Activated T-helper 17 cell treated with anti-CD3 and anti-CD28 coated beads, Interleukin-2, amount 50 U/mL, for 72 hours (primary cell): ENCODE data around the gene P2RY4. TPM values are rescaled to one million over a fixed set of nuclear protein-coding genes. Genes with fewer than 3 reads are reported as not detected.
"Not testable (repeated sequence)": the region's sequence is repeated elsewhere in the genome, so short reads cannot be mapped to it uniquely, and the experiment has no call there.

Source experiments
- ATAC-seq: fragments of 150-1000 bp; cut with Tn5 transposase; replicated peaks from 2 replicates; pipeline ENCODE4 v1.10.0; 2021; ENCODE audit warnings: mild to moderate bottlenecking, moderate library complexity
- H3K27ac Mint-ChIP-seq: one replicate; pipeline ENCODE4 v1.8.0; 2022; ENCODE audit warnings: mixed read lengths
- H3K27me3 Mint-ChIP-seq: one replicate; pipeline ENCODE4 v1.8.0; 2022; ENCODE audit warnings: mixed read lengths
- H3K36me3 Mint-ChIP-seq: one replicate; pipeline ENCODE4 v1.8.0; 2022; ENCODE audit warnings: low read depth, mild to moderate bottlenecking, mixed read lengths
- H3K4me1 Mint-ChIP-seq: one replicate; pipeline ENCODE4 v1.8.0; 2022; ENCODE audit warnings: mixed read lengths
- H3K4me3 Mint-ChIP-seq: one replicate; pipeline ENCODE4 v1.8.0; 2022; ENCODE audit warnings: mild to moderate bottlenecking, mixed read lengths
- H3K9me3 Mint-ChIP-seq: one replicate; pipeline ENCODE4 v1.8.0; 2022; ENCODE audit warnings: mixed read lengths
- total RNA-seq, 2 donors: library from RNA; stranded (reverse); gene quantifications; one replicate each; pipeline ENCODE4 v1.2.3, GENCODE V29; 2022

Gene P2RY4
- under 1 TPM; 0.35 to 0.85 TPM for total RNA-seq

GRCh38 chrX:70260104-70260503 lies at the start of gene P2RY4:
Gene P2RY4 (minus strand): TSS chrX:70260204. CDS start chrX:70259624, 580 bp downstream.
- no peak within 1 kb of the TSS for H3K27ac Mint-ChIP-seq
- ATAC-seq = no peak
- H3K4me1 Mint-ChIP-seq = no peaks in the 10 kb centered on the region
- no peaks in the 10 kb centered on the region for H3K9me3 Mint-ChIP-seq
- no peaks in the 10 kb centered on the region for H3K27me3 Mint-ChIP-seq
- H3K4me3 Mint-ChIP-seq = no peak within 1 kb of the TSS
- H3K36me3 Mint-ChIP-seq = no peaks in the 10 kb centered on the region

- Mint-ChIP-seq H3K4me3 (no peak overlapping the region), H3K36me3 (peaks cover 16% of the 10 kb centered on the region), H3K9me3 (no peaks in the 10 kb centered on the region), H3K27me3 (no peaks in the 10 kb centered on the region), H3K27ac (no peak overlapping the region), H3K4me1 (no peaks in the 10 kb centered on the region)
- ATAC-seq = no peak
These were observed 41.7 kb upstream of the P2RY4 start for GRCh38 chrX:70301716-70302115.

GRCh38 chrX:70293621-70294020 lies 33.6 kb upstream of the P2RY4 start:
- no peak for ATAC-seq
- Mint-ChIP-seq H3K4me1 (no peaks in the 10 kb centered on the region), H3K27ac (no peak overlapping the region), H3K4me3 (no peak overlapping the region), H3K27me3 (no peaks in the 10 kb centered on the region), H3K36me3 (no peaks in the 10 kb centered on the region), H3K9me3 (no peaks in the 10 kb centered on the region)

DNA sequence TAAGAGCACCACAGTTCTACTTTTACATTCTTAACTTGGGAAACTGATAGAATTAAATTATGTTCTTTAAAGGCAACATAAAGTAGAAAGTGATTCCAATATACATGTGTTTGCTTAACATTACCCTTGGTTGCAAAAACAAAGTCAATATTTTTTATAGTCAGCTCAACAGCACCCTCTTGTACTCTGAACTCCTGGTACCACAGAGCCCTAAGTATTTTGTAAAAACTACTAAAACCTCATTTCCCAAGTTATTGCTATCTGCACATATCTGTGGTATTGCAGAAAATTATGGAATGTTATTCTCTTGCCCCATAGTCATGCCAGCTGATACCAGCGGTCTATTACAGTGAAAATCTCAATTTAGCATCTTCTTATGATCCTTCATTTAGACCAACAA lies 32.8 kb upstream of the P2RY4 start:
- H3K36me3 Mint-ChIP-seq = no peaks in the 10 kb centered on the region
- no peaks in the 10 kb centered on the region for H3K9me3 Mint-ChIP-seq
- H3K4me3 Mint-ChIP-seq = no peak overlapping the region
- H3K27me3 Mint-ChIP-seq = no peaks in the 10 kb centered on the region
- no peak overlapping the region for H3K27ac Mint-ChIP-seq
- H3K4me1 Mint-ChIP-seq = no peaks in the 10 kb centered on the region
- ATAC-seq = no peak

GRCh38 chrX:70289793-70290770 lies 30.1 kb upstream of the P2RY4 start, which contains the start of the genes KIF4A and PDZD11:
Gene KIF4A (plus strand): TSS chrX:70290104. CDS start chrX:70290459, 355 bp downstream.
Gene PDZD11 (minus strand): TSS chrX:70289927. CDS start chrX:70289341, 586 bp downstream.
- no peaks in the 10 kb centered on the region for H3K9me3 Mint-ChIP-seq
- peaks cover 21% of the 10 kb centered on the region for H3K36me3 Mint-ChIP-seq
- peak within 1 kb of the TSS; percentile 84 for H3K27ac Mint-ChIP-seq
- H3K4me3 Mint-ChIP-seq = peak within 1 kb of the TSS; percentile 85
- peak; percentile 99 for ATAC-seq
- H3K4me1 Mint-ChIP-seq = no peaks in the 10 kb centered on the region
- no peaks in the 10 kb centered on the region for H3K27me3 Mint-ChIP-seq

DNA sequence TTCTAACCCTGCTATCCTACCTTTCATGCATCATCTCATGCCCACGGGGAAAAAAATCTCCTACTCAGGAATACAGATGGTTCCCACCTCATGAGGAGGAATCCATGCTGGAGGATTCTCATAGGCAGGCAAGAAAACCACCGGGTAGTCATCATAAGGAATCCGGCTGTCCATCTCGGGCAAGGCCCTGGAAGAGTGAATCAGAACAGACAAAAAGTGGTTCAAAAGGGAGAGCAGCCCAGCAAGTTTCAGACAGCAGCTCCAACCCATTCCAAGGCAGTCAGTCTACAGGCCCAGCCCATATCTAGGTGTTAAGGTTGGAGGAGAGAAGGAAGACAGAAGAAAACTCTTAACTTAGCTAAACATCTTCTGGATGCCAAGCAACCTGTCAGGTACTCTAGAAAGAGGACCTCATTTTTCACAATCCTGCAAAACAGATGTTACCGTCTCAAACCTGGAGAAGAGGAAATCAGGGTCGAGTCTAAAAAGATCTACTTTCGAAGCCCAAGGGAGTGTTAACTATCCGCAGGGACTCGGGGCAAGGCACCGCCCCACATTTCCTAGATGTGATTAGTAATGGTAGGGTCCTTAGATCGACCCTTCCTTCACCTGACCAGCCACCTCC lies 29.3 kb upstream of the P2RY4 start:
- H3K27me3 Mint-ChIP-seq = no peaks in the 10 kb centered on the region
- peak overlapping the region; percentile 85 for H3K4me3 Mint-ChIP-seq
- H3K27ac Mint-ChIP-seq = peak overlapping the region; percentile 84
- no peak for ATAC-seq
- H3K36me3 Mint-ChIP-seq = peaks cover 29% of the 10 kb centered on the region
- no peaks in the 10 kb centered on the region for H3K4me1 Mint-ChIP-seq
- no peaks in the 10 kb centered on the region for H3K9me3 Mint-ChIP-seq

DNA sequence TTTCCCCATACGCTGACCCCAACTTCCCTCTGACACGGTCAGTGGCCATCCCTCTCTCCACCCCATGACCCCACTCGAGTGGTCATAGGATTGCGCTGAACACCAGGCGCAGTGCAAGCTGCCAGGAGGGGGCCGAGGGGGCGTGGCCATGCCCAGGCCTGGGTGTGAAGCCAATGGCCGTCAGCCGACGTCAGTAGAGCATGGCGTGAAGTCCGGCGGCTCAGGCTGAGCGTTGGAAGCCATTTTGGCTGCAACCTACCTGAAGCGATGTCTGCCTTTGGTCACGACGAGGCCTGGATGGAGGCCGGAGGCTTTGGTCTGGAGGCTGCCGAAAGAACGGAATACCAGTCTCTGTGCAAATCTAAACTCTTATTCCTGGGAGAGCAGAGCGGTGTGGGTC lies 21.9 kb upstream of the P2RY4 start, which contains the start of gene RAB41:
Gene RAB41, plus strand, starts transcription at position 222 of the 400 bp plus-strand sequence. Its CDS starts 46 bp downstream, at position 268.
- no peaks in the 10 kb centered on the region for H3K9me3 Mint-ChIP-seq
- H3K4me3 Mint-ChIP-seq = no peak within 1 kb of the TSS
- H3K27me3 Mint-ChIP-seq = no peaks in the 10 kb centered on the region
- H3K27ac Mint-ChIP-seq = no peak within 1 kb of the TSS
- ATAC-seq = no peak
- H3K36me3 Mint-ChIP-seq = peaks cover 30% of the 10 kb centered on the region
- no peaks in the 10 kb centered on the region for H3K4me1 Mint-ChIP-seq

DNA sequence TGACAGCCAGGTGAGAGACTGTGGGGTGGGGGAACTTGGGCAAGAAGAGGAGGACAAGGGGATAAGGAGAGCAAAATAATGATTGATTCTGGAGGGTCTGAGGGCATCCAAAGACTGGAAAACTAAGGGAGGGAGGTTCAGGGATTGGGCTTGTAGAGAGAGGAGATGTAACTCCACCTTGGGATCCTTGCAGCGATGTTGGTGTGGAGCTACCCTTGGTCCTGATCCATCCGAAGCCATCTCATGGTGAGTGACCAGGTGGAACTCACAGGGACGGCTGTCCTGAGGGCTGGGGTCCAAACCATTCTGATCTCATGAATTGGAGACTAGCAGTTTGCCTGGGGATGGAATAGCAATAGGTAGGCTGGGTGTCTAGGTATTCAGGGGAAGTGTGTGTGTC lies 20.6 kb upstream of the P2RY4 start:
- H3K4me3 Mint-ChIP-seq = no peak overlapping the region
- no peaks in the 10 kb centered on the region for H3K4me1 Mint-ChIP-seq
- H3K27ac Mint-ChIP-seq = no peak overlapping the region
- no peaks in the 10 kb centered on the region for H3K27me3 Mint-ChIP-seq
- peaks cover 16% of the 10 kb centered on the region for H3K36me3 Mint-ChIP-seq
- ATAC-seq = no peak
- no peaks in the 10 kb centered on the region for H3K9me3 Mint-ChIP-seq

- Mint-ChIP-seq H3K4me3 (no peak overlapping the region), H3K9me3 (no peaks in the 10 kb centered on the region), H3K36me3 (peaks cover 1% of the 10 kb centered on the region), H3K4me1 (no peaks in the 10 kb centered on the region), H3K27me3 (no peaks in the 10 kb centered on the region), H3K27ac (no peak overlapping the region)
- ATAC-seq = no peak
These were observed 19.1 kb upstream of the P2RY4 start for GRCh38 chrX:70279081-70279480.

DNA sequence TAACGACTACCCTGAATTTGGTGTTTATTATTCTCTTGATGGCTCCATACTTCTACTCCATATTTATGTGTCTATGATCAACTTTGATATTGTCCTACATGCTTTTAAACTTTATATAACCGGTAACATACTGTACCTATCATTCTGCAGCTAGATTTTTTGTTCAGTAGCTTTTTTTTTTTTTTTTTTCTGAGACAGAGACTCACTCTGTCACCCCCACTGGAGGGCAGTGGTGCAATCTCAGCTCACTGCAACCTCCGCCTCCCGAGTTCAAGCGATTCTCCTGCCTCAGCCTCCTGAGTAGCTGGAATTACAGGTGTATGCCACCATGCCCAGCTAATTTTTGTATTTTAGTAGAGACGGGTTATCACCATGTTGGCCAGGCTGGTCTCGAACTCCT lies 14.0 kb upstream of the P2RY4 start:
- not testable (repeated sequence) for H3K27me3 Mint-ChIP-seq, H3K4me3 Mint-ChIP-seq, H3K27ac Mint-ChIP-seq, H3K36me3 Mint-ChIP-seq, H3K9me3 Mint-ChIP-seq, ATAC-seq, H3K4me1 Mint-ChIP-seq

GRCh38 chrX:70268034-70268433 lies 8.0 kb upstream of the P2RY4 start, which contains the start of gene ARR3:
Gene ARR3 (plus strand): TSS chrX:70268334. CDS start chrX:70269386, 1,052 bp downstream.
- Mint-ChIP-seq H3K9me3 (no peaks in the 10 kb centered on the region), H3K27ac (no peak within 1 kb of the TSS), H3K4me3 (no peak within 1 kb of the TSS), H3K4me1 (no peaks in the 10 kb centered on the region), H3K27me3 (no peaks in the 10 kb centered on the region), H3K36me3 (no peaks in the 10 kb centered on the region)
- ATAC-seq = no peak

GRCh38 chrX:70264784-70265183 lies 4.8 kb upstream of the P2RY4 start:
- no peaks in the 10 kb centered on the region for H3K9me3 Mint-ChIP-seq

GRCh38 chrX:70262952-70263567 lies 3.1 kb upstream of the P2RY4 start:
- H3K4me3 Mint-ChIP-seq = no peak overlapping the region
- H3K36me3 Mint-ChIP-seq = no peaks in the 10 kb centered on the region
- no peaks in the 10 kb centered on the region for H3K9me3 Mint-ChIP-seq
- H3K4me1 Mint-ChIP-seq = no peaks in the 10 kb centered on the region
- ATAC-seq = peak; percentile 59
- no peak overlapping the region for H3K27ac Mint-ChIP-seq
- H3K27me3 Mint-ChIP-seq = no peaks in the 10 kb centered on the region

More at GRCh38 chrX:70264784-70265183, 4.8 kb upstream of the P2RY4 start:
- Mint-ChIP-seq H3K4me3 (no peak overlapping the region), H3K36me3 (no peaks in the 10 kb centered on the region), H3K27me3 (no peaks in the 10 kb centered on the region), H3K27ac (no peak overlapping the region), H3K4me1 (no peaks in the 10 kb centered on the region)
- no peak for ATAC-seq
